ENCODE measurements around the gene ZNF598. TPM values are rescaled to one million over a fixed set of nuclear protein-coding genes. Genes with fewer than 3 reads are reported as not detected.

Gene ZNF598
- total and polyA plus RNA-seq, 2 donors from 2014 or later = 14.3 to 34.9 TPM

DNA sequence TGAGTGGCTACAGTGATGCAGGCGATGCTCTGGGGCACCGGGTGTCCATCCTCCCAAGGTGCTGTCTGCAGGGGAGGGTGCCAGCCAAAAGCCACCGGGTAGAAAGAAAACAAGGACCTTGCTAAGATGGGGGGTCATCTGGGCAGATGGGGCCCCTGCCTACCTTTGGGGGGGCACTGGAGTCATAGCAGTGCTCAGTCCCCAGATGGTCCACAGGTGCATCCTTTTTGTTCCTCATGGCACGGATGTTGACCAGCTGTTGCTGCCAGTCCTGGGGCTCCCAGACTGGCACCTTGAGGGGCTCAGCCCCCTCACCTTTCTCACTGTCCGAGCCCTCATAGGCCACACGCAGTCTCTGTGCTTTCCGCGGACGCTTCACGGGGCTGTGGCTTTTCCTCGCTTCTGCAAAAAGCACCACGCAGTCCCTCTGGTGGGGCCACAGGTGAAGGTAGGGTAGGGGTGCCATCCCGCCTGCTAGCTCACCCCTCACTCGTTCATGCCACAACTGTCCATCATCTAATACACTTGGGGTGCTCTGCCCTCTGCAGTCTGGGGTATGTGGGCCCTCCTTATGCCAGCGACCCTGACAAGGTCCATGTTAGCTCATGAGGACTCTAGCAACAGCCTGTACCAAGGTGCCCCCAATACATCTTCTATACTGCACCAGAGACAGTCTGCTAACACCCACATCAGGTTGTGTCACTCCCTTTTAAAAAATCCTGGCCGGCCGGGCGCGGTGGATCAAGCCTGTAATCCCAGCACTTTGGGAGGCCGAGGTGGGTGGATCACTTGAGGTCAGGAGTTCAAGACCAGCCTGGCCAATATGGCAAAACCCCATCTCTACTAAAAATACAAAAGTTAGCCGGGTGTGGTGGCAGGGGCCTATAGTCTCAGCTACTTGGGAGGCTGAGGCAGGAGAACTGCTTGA lies 36.6 kb upstream of the ZNF598 start:
- intact Hi-C loops (cut with DNase I) = no loop called here
- no peaks in the 10 kb centered on the region for H3K9me3 ChIP-seq (ENCODE audit: control insufficient read depth in 2 of 3, insufficient read depth in 1 of 3, low read length in 3 of 3)
- H3K4me3 ChIP-seq (ENCODE audit: low read length in 3 of 3) = peak overlapping the region in 1 of 3 donors; percentile 44
- TF ChIP-seq, protein P1, sequence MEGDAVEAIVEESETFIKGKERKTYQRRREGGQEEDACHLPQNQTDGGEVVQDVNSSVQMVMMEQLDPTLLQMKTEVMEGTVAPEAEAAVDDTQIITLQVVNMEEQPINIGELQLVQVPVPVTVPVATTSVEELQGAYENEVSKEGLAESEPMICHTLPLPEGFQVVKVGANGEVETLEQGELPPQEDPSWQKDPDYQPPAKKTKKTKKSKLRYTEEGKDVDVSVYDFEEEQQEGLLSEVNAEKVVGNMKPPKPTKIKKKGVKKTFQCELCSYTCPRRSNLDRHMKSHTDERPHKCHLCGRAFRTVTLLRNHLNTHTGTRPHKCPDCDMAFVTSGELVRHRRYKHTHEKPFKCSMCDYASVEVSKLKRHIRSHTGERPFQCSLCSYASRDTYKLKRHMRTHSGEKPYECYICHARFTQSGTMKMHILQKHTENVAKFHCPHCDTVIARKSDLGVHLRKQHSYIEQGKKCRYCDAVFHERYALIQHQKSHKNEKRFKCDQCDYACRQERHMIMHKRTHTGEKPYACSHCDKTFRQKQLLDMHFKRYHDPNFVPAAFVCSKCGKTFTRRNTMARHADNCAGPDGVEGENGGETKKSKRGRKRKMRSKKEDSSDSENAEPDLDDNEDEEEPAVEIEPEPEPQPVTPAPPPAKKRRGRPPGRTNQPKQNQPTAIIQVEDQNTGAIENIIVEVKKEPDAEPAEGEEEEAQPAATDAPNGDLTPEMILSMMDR (IDR thresholded peaks at IDR 0.05; ENCODE audit: borderline replicate concordance, extremely low read depth, insufficient read depth) = no peak
- H3K27ac ChIP-seq (ENCODE audit: low read depth in 2 of 2, low read length in 2 of 2) = no peak overlapping the region
- no peaks in the 10 kb centered on the region for H3K27me3 ChIP-seq (ENCODE audit: control insufficient read depth, insufficient read depth, low read length)
- DNase-seq (peak in 1 of 5 donors; percentile 50), FAIRE-seq (no peak)
- peaks cover 0 to 2% (median 2%) of the 10 kb centered on the region in 3 donors for H3K36me3 ChIP-seq (ENCODE audit: control insufficient read depth in 2 of 3, insufficient read depth in 3 of 3, low read length in 3 of 3)
- peaks cover 0 to 29% (median 4%) of the 10 kb centered on the region in 3 donors for H3K4me1 ChIP-seq (ENCODE audit: control insufficient read depth in 2 of 3, insufficient read depth in 2 of 3, low read depth in 1 of 3, low read length in 3 of 3)
- peak overlapping the region in 1 of 3 donors; percentile 34 for H3K9ac ChIP-seq (ENCODE audit: low read length in 3 of 3)

DNA sequence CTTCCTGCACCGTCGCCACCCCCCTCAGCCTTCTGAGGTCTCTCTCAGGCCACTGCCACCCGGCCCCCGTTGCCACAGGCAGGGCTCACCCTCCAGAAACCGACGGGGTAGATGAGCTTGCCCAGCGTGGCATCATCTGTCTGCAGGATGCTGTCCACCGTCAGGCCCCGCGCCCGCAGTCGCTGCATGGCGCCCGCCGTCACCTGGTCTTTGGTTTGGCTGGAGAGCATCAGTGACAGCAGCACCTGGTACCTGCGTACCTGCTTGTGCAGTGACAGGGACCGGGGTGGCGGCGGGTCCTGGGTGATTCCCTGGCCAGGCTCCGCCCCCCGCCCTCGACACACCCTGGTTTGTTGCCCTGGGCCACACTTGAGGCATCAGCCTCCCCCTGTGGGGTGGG lies 34.9 kb upstream of the ZNF598 start:
- FAIRE-seq = no peak
- peaks cover 0 to 38% (median 4%) of the 10 kb centered on the region in 3 donors for H3K4me1 ChIP-seq (ENCODE audit: control insufficient read depth in 2 of 3, insufficient read depth in 2 of 3, low read depth in 1 of 3, low read length in 3 of 3)
- no peak overlapping the region for H3K9ac ChIP-seq (ENCODE audit: low read length in 3 of 3)

DNA sequence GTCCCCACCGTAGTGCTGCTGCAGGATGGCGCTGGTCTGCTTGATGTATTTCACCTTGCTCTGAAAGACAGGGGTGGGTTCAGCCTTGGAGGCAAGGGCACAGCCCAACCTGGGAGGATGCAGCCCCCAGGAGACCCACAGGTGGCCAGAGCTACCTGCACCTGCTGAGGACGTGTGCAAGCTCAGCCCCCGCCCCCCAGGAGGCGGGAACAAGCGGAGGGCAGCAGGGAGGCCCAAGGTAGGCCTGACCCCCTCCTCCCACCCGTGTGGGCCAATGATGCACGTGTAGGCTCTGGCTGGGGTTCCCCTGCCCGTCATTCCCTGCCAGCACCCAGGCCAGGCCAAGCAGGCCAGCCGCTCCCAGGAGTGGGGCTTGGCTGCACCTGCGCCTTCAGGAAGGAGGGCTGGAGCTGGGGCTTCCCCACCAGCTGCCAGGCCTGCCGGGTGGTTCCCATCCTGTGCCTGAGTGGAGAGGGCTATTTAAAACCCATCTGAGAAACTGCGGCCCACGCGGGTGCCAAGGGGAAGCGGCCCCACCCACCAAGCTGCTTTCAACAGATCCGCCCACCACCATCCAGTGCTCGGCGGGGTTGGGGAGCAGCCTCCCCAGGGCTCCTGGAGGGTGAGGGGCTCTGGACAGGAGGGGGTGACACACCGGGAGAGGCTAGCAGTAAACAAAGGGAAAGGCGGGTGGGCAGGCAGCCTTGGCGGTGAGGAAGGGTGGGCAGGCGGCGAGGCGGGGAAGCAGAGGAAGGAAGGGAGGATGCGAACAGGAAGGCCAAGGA lies 34.2 kb upstream of the ZNF598 start:
- H3K9ac ChIP-seq (ENCODE audit: low read length in 3 of 3) = no peak overlapping the region

More for the DNA sequence above, 34.9 kb upstream of the ZNF598 start:
- TF ChIP-seq, protein P1 (IDR thresholded peaks at IDR 0.05; ENCODE audit: borderline replicate concordance, extremely low read depth, insufficient read depth) = no peak
- Histone ChIP-seq H3K4me3 (ENCODE audit: low read length in 3 of 3) (no peak overlapping the region), H3K27me3 (ENCODE audit: control insufficient read depth, insufficient read depth, low read length) (no peaks in the 10 kb centered on the region), H3K9me3 (ENCODE audit: control insufficient read depth in 2 of 3, insufficient read depth in 1 of 3, low read length in 3 of 3) (no peaks in the 10 kb centered on the region), H3K27ac (ENCODE audit: low read depth in 2 of 2, low read length in 2 of 2) (no peak overlapping the region), H3K36me3 (ENCODE audit: control insufficient read depth in 2 of 3, insufficient read depth in 3 of 3, low read length in 3 of 3) (no peaks in the 10 kb centered on the region)
- DNase-seq = peak in 2 of 5 donors; percentile 56 to 79
- intact Hi-C loops (cut with DNase I) = no loop called here

More for the DNA sequence above, 34.2 kb upstream of the ZNF598 start:
- Histone ChIP-seq H3K27ac (ENCODE audit: low read depth in 2 of 2, low read length in 2 of 2) (peak overlapping the region; percentile 37 to 43), H3K4me3 (ENCODE audit: low read length in 3 of 3) (no peak overlapping the region), H3K9me3 (ENCODE audit: control insufficient read depth in 2 of 3, insufficient read depth in 1 of 3, low read length in 3 of 3) (no peaks in the 10 kb centered on the region), H3K36me3 (ENCODE audit: control insufficient read depth in 2 of 3, insufficient read depth in 3 of 3, low read length in 3 of 3) (no peaks in the 10 kb centered on the region), H3K27me3 (ENCODE audit: control insufficient read depth, insufficient read depth, low read length) (no peaks in the 10 kb centered on the region), H3K4me1 (ENCODE audit: control insufficient read depth in 2 of 3, insufficient read depth in 2 of 3, low read depth in 1 of 3, low read length in 3 of 3) (peaks cover 0 to 42% (median 4%) of the 10 kb centered on the region in 3 donors)
- FAIRE-seq (no peak), DNase-seq (peak in 2 of 5 donors; percentile 65 to 87)
- TF ChIP-seq, protein P1 (IDR thresholded peaks at IDR 0.05; ENCODE audit: borderline replicate concordance, extremely low read depth, insufficient read depth) = no peak
- intact Hi-C loops (cut with DNase I) = no loop called here

Data from kidney (tissue), 14 donors.